NCI-H1092 (cell line): ENCODE data around the gene MRPL10.

Experiments used
- DNase-seq: peaks from one replicate; lab custom pipeline; 2025; lab: John Stamatoyannopoulos, UW

MRPL10 gene

GRCh38 chr17:47831003-47831933, at the start of gene MRPL10, which contains the start of gene LRRC46:
TSS of gene MRPL10 (minus strand) at chr17:47831541. CDS start at chr17:47831511, 30 bp downstream.
TSS of gene LRRC46 (plus strand) at chr17:47831670. CDS start at chr17:47831990, 320 bp downstream.
- peak; percentile 94 for DNase-seq

GRCh38 chr17:47879776-47880454, 48.6 kb upstream of the MRPL10 start:
- no peak for DNase-seq

GRCh38 chr17:47879028-47879585, 47.8 kb upstream of the MRPL10 start:
- DNase-seq: no peak

GRCh38 chr17:47878203-47879027, 47.1 kb upstream of the MRPL10 start:
- no peak for DNase-seq

GRCh38 chr17:47877368-47878034, 46.2 kb upstream of the MRPL10 start:
- DNase-seq: no peak

GRCh38 chr17:47875011-47875985, 44.0 kb upstream of the MRPL10 start:
- DNase-seq: no peak

- DNase-seq: no peak
Observed at GRCh38 chr17:47873200-47874090, 42.1 kb upstream of the MRPL10 start.

- no peak for DNase-seq
Observed at GRCh38 chr17:47872651-47873161, 41.4 kb upstream of the MRPL10 start.

GRCh38 chr17:47872019-47872650, 40.8 kb upstream of the MRPL10 start:
- no peak for DNase-seq

GRCh38 chr17:47871048-47871447, 39.7 kb upstream of the MRPL10 start:
- no peak for DNase-seq

GRCh38 chr17:47870056-47870455, 38.7 kb upstream of the MRPL10 start:
- DNase-seq: no peak

- DNase-seq: no peak
Observed at GRCh38 chr17:47869114-47869513, 37.8 kb upstream of the MRPL10 start.

- DNase-seq: no peak
Observed at GRCh38 chr17:47867813-47868533, 36.6 kb upstream of the MRPL10 start.

- no peak for DNase-seq
Observed at GRCh38 chr17:47866941-47867340, 35.6 kb upstream of the MRPL10 start.

GRCh38 chr17:47864791-47865216, 33.5 kb upstream of the MRPL10 start:
- no peak for DNase-seq

- DNase-seq: no peak
Observed at GRCh38 chr17:47862621-47863440, 31.5 kb upstream of the MRPL10 start.

- DNase-seq: no peak
Observed at GRCh38 chr17:47860386-47860785, 29.0 kb upstream of the MRPL10 start.
